IMR-90 (cell line): Measurements from ENCODE around the gene ZDHHC14. TPM values are rescaled to one million over a fixed set of nuclear protein-coding genes. Genes with fewer than 3 reads are reported as not detected.

Experiments used
- ATAC-seq: fragments of 200-7000 bp; cut with Tn5 transposase; 2 replicates; pipeline ENCODE4 v1.9.1; 2020; ENCODE audit warnings: low read depth, mild to moderate bottlenecking, moderate library complexity
- BruUV-seq: library from RNA; stranded (reverse); fragments of 400-500 nt; replicated peaks from 2 replicates; lab custom pipeline; 2021; lab: Mats Ljungman, UMichigan
- CTCF ChIA-PET: fragments of 300-600 bp; formaldehyde crosslinking; extraction: SDS; loops from one replicate; lab custom pipeline; 2021; ENCODE audit warnings: antibody characterized with exemption; lab: Yijun Ruan, JAX
- POLR2A ChIA-PET: fragments of 300-600 bp; sonication (Branson Sonifier 250); formaldehyde crosslinking; loops from one replicate; lab custom pipeline; 2022; ENCODE audit warnings: antibody characterized with exemption; ENCODE audit not compliant: unreplicated experiment; lab: Charles Lee
- DNase-seq: peaks from one replicate; pipeline ENCODE4 v3.0.0; 2013
- H2AFZ ChIP-seq: replicated peaks from 2 replicates; pipeline ENCODE3; 2013; ENCODE audit warnings: low read length, mild to moderate bottlenecking; ENCODE audit not compliant: poor library complexity
- H2AK5ac ChIP-seq: 2 replicates; pipeline ENCODE4 v1.6.1; 2013; ENCODE audit warnings: low read depth, low read length, inconsistent platforms
- H2AK9ac ChIP-seq: replicated peaks from 2 replicates; pipeline ENCODE3; 2013; ENCODE audit warnings: mild to moderate bottlenecking, low read depth, low read length, moderate library complexity; ENCODE audit not compliant: poor library complexity
- H2BK120ac ChIP-seq: 2 replicates; pipeline ENCODE4 v1.6.1; 2013; ENCODE audit warnings: low read depth, low read length, inconsistent platforms
- H2BK15ac ChIP-seq: 3 replicates; pipeline ENCODE4 v1.6.1; 2013; ENCODE audit warnings: low read depth, low read length, inconsistent platforms
- H2BK20ac ChIP-seq: 2 replicates; pipeline ENCODE4 v1.6.1; 2013; ENCODE audit warnings: low read depth, mild to moderate bottlenecking, inconsistent platforms, low read length, moderate library complexity
- H2BK5ac ChIP-seq: 2 replicates; pipeline ENCODE4 v1.6.1; 2013; ENCODE audit warnings: mild to moderate bottlenecking, low read depth, low read length, inconsistent platforms; ENCODE audit not compliant: poor library complexity, severe bottlenecking
- H3K14ac ChIP-seq: replicated peaks from 2 replicates; pipeline ENCODE4 v1.6.1; 2013; ENCODE audit warnings: low read depth, low read length, inconsistent platforms
- H3K18ac ChIP-seq: 2 replicates; pipeline ENCODE4 v1.6.1; 2013; ENCODE audit warnings: low read depth, low read length, control low read depth
- H3K23ac ChIP-seq: 2 replicates; pipeline ENCODE4 v1.6.1; 2013; ENCODE audit warnings: low read depth, low read length, inconsistent platforms
- H3K27ac ChIP-seq: 2 replicates; pipeline ENCODE4 v1.5.1; 2013; ENCODE audit warnings: mild to moderate bottlenecking, control low read depth, low read length; ENCODE audit not compliant: insufficient read depth
- H3K27me3 ChIP-seq: 2 replicates; pipeline ENCODE4 v1.6.1; 2013; ENCODE audit warnings: low read length; ENCODE audit not compliant: control insufficient read depth, insufficient read depth
- H3K36me3 ChIP-seq: 2 replicates; pipeline ENCODE4 v1.6.1; 2013; ENCODE audit warnings: low read length, mixed read lengths; ENCODE audit not compliant: control insufficient read depth, insufficient read depth
- H3K4ac ChIP-seq: 2 replicates; pipeline ENCODE4 v1.6.1; 2013; ENCODE audit warnings: low read depth, low read length, inconsistent platforms
- H3K4me1 ChIP-seq: 2 replicates; pipeline ENCODE4 v1.6.1; 2013; ENCODE audit warnings: low read length, mixed read lengths; ENCODE audit not compliant: control insufficient read depth, insufficient read depth
- H3K4me2 ChIP-seq: 2 replicates; pipeline ENCODE4 v1.6.1; 2013; ENCODE audit warnings: low read depth, mild to moderate bottlenecking, control low read depth, low read length, moderate library complexity
- H3K4me3 ChIP-seq: 2 replicates; pipeline ENCODE4 v1.5.1; 2013; ENCODE audit warnings: low read depth, mild to moderate bottlenecking, control low read depth, low read length, moderate library complexity; ENCODE audit not compliant: insufficient read depth
- H3K56ac ChIP-seq: 2 replicates; pipeline ENCODE4 v1.6.1; 2013; ENCODE audit warnings: low read length, inconsistent platforms; ENCODE audit not compliant: insufficient read depth; ENCODE audit errors: extremely low read depth
- H3K79me1 ChIP-seq, 2 experiments: 2 replicates each; pipeline ENCODE4 v1.6.1; 2013; ENCODE audit warnings: low read length in 2 of 2, inconsistent platforms in 1 of 2, low read depth in 1 of 2
- H3K9ac ChIP-seq: 2 replicates; pipeline ENCODE4 v1.6.1; 2013; ENCODE audit warnings: low read depth, low read length, control low read depth
- H3K9me1 ChIP-seq: 2 replicates; pipeline ENCODE4 v1.6.1; 2013; ENCODE audit warnings: low read length, inconsistent platforms; ENCODE audit not compliant: insufficient read depth
- H3K9me3 ChIP-seq: 2 replicates; pipeline ENCODE4 v1.6.1; 2013; ENCODE audit warnings: low read length; ENCODE audit not compliant: control insufficient read depth, insufficient read depth
- H4K20me1 ChIP-seq: 2 replicates; pipeline ENCODE4 v1.6.1; 2013; ENCODE audit warnings: low read length, inconsistent platforms; ENCODE audit not compliant: insufficient read depth
- H4K5ac ChIP-seq: 2 replicates; pipeline ENCODE4 v1.6.1; 2013; ENCODE audit warnings: mild to moderate bottlenecking, low read depth, low read length, control low read depth
- H4K8ac ChIP-seq, 2 experiments: 2 replicates each; pipeline ENCODE4 v1.6.1; 2013; ENCODE audit warnings: low read depth in 2 of 2, low read length in 2 of 2, control low read depth in 1 of 2, inconsistent platforms in 1 of 2
- H4K91ac ChIP-seq: 2 replicates; pipeline ENCODE4 v1.6.1; 2013; ENCODE audit warnings: low read depth, low read length, inconsistent platforms; ENCODE audit not compliant: insufficient read depth
- FOS ChIP-seq: fragments of 150-350 bp; IDR thresholded peaks from 2 replicates; pipeline ENCODE4 v1.6.1; 2016; ENCODE audit warnings: low read depth, low read length
- MAFK ChIP-seq: IDR thresholded peaks from 2 replicates; pipeline ENCODE4 v1.6.1; 2012; ENCODE audit warnings: low read depth, low read length, improper control_type of control experiment
- MXI1 ChIP-seq: IDR thresholded peaks from 2 replicates; pipeline ENCODE4 v1.6.1; 2012; ENCODE audit warnings: low read depth, mild to moderate bottlenecking, low read length, moderate library complexity, borderline replicate concordance
- NFE2L2 ChIP-seq: fragments of 150-350 bp; IDR thresholded peaks from 2 replicates; pipeline ENCODE4 v1.6.1; 2016; ENCODE audit warnings: low read depth, mild to moderate bottlenecking, low read length
- RAD21 ChIP-seq: IDR thresholded peaks from 2 replicates; pipeline ENCODE4 v1.6.1; 2012; ENCODE audit warnings: low read length, improper control_type of control experiment
- RCOR1 ChIP-seq: IDR thresholded peaks from 2 replicates; pipeline ENCODE4 v1.6.1; 2012; ENCODE audit warnings: mild to moderate bottlenecking, low read length, improper control_type of control experiment; ENCODE audit not compliant: insufficient replicate concordance
- WGBS, 2 experiments: methylation state at CpG; one replicate each; pipeline versions ENCODE4 v1.1.5 to v1.1.7; 2013; ENCODE audit warnings: missing lambda C conversion rate in 2 of 2; ENCODE audit not compliant: insufficient read length in 1 of 2; ENCODE audit errors: extremely low coverage in 2 of 2; 5-methylcytosine and 5-hydroxymethylcytosine counted together
- dilution Hi-C: fragments of 300-500 bp; cut with HindIII; formaldehyde crosslinking; loops from one replicate; pipeline ENCODE4 v1.14.3; 2018; ENCODE audit warnings: low sequenced_read_pairs; ENCODE audit not compliant: unreplicated experiment
- in situ Hi-C: fragments of 300-500 bp; cut with MboI; formaldehyde crosslinking; loops from 3 replicates; pipeline ENCODE4 v1.14.3; 2019; ENCODE audit warnings: low sequenced_read_pairs, inconsistent platforms, mixed read lengths
- intact Hi-C: fragments of 100-400 bp; cut with micrococcal nuclease; formaldehyde crosslinking; loops from 2 replicates; pipeline ENCODE4 v1.10.0; 2022
- polyA plus RNA-seq, 3 experiments: library from polyadenylated mRNA; depleted of rRNA; stranded (reverse); fragments of >200 nt; gene quantifications; 2 replicates each; pipeline ENCODE4 v1.2.3, GENCODE V29; 2012; ENCODE audit warnings: low replicate concordance in 1 of 3
- total RNA-seq: library from RNA; depleted of rRNA; stranded (reverse); fragments of >200 nt; gene quantifications from 2 replicates; pipeline ENCODE4 v1.2.3, GENCODE V29; 2012
- TF ChIP-seq, protein P1 (sequence below): conservative IDR thresholded peaks from 2 replicates; pipeline ENCODE4 v1.5.1; 2012; ENCODE audit warnings: mild to moderate bottlenecking, low read depth, low read length, improper control_type of control experiment

The ZDHHC14 gene
- total and polyA plus RNA-seq, 2 of the 4 experiments (the other 2 are of a cell fraction) = 0.90 to 2.0 TPM

GRCh38 chr6:157631412-157631811 lies 250.4 kb downstream of the ZDHHC14 start:
- Histone ChIP-seq H2BK20ac (no peak overlapping the region), H3K27ac (no peak overlapping the region), H2AK5ac (no peak overlapping the region), H3K9ac (no peak overlapping the region), H3K27me3 (no peaks in the 10 kb centered on the region), H3K36me3 (no peaks in the 10 kb centered on the region), H3K79me1 (no peaks in the 10 kb centered on the region), H2BK15ac (no peak overlapping the region), H3K14ac (no peak overlapping the region), H3K9me1 (peaks cover 4% of the 10 kb centered on the region; the same call in 1 of the 2 replicates), H3K18ac (no peak overlapping the region), H2BK120ac (no peak overlapping the region), H3K4ac (no peak overlapping the region), H2BK5ac (no peak overlapping the region), H4K20me1 (no peaks in the 10 kb centered on the region), H4K5ac (no peak overlapping the region), H3K56ac (no peak overlapping the region), H3K4me1 (peaks cover 2% of the 10 kb centered on the region; the same call in 1 of the 2 replicates), H3K4me2 (no peak overlapping the region), H2AK9ac (no peak overlapping the region), H2AFZ (peak overlapping the region; percentile 2), H4K91ac (no peak overlapping the region), H3K23ac (no peak overlapping the region), H4K8ac (no peak overlapping the region), H3K9me3 (no peaks in the 10 kb centered on the region), H3K4me3 (no peak overlapping the region)
- in situ Hi-C loops = no loop called here
- intact Hi-C loops = no loop called here
- WGBS, 2 experiments = no CpG with 5 or more reads among the region's 7 CpGs
- dilution Hi-C loops = no loop called here
- POLR2A ChIA-PET = no interaction called here
- ATAC-seq (no peak), DNase-seq (peak; percentile 26)
- no TSS peak for BruUV-seq
- CTCF ChIA-PET = no interaction called here
- no peak for TF ChIP-seq FOS
- TF ChIP-seq MAFK = no peak
- no peak for TF ChIP-seq RAD21
- TF ChIP-seq MXI1 = no peak
- TF ChIP-seq NFE2L2 = no peak
- no peak for TF ChIP-seq RCOR1
- TF ChIP-seq, protein P1, sequence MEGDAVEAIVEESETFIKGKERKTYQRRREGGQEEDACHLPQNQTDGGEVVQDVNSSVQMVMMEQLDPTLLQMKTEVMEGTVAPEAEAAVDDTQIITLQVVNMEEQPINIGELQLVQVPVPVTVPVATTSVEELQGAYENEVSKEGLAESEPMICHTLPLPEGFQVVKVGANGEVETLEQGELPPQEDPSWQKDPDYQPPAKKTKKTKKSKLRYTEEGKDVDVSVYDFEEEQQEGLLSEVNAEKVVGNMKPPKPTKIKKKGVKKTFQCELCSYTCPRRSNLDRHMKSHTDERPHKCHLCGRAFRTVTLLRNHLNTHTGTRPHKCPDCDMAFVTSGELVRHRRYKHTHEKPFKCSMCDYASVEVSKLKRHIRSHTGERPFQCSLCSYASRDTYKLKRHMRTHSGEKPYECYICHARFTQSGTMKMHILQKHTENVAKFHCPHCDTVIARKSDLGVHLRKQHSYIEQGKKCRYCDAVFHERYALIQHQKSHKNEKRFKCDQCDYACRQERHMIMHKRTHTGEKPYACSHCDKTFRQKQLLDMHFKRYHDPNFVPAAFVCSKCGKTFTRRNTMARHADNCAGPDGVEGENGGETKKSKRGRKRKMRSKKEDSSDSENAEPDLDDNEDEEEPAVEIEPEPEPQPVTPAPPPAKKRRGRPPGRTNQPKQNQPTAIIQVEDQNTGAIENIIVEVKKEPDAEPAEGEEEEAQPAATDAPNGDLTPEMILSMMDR = no peak
